Keratinocyte (primary cell): ENCODE results near the gene CBLB. TPM values are rescaled to one million over a fixed set of nuclear protein-coding genes. Genes with fewer than 3 reads are reported as not detected.

Experiments
- DNase-seq: peaks from one replicate; pipeline ENCODE4 v3.0.0-alpha.2; 2011; ENCODE audit warnings: low read depth, missing footprints, low spot score
- FAIRE-seq: peaks from 2 replicates; lab custom pipeline; 2011; peaks lifted over from hg19 to GRCh38; lab: Jason Lieb, UNC
- H2AFZ ChIP-seq: 2 replicates; pipeline ENCODE4 v1.6.0; 2012; ENCODE audit warnings: low read length, control low read depth, inconsistent platforms; ENCODE audit not compliant: control insufficient read depth
- H3K27ac ChIP-seq: 2 replicates; pipeline ENCODE4 v1.5.1; 2011; ENCODE audit warnings: low read length; ENCODE audit not compliant: control insufficient read depth, insufficient read depth
- H3K27me3 ChIP-seq: 3 replicates; pipeline ENCODE4 v1.6.0; 2011; ENCODE audit warnings: low read length; ENCODE audit not compliant: control insufficient read depth, insufficient read depth; ENCODE audit errors: extremely low read depth
- H3K36me3 ChIP-seq, 2 experiments: 2 replicates in 1 of 2; 3 replicates in 1 of 2; pipeline ENCODE4 v1.5.1; 2011; ENCODE audit warnings: low read length in 2 of 2, mild to moderate bottlenecking in 1 of 2; ENCODE audit not compliant: control insufficient read depth in 2 of 2, insufficient read depth in 2 of 2; ENCODE audit errors: extremely low read depth in 1 of 2
- H3K4me1 ChIP-seq: 3 replicates; pipeline ENCODE4 v1.5.1; 2011; ENCODE audit warnings: low read length; ENCODE audit not compliant: control insufficient read depth, insufficient read depth; ENCODE audit errors: extremely low read depth
- H3K4me2 ChIP-seq: 3 replicates; pipeline ENCODE4 v1.6.0; 2011; ENCODE audit warnings: low read depth, low read length; ENCODE audit not compliant: control insufficient read depth, insufficient read depth; ENCODE audit errors: extremely low read depth
- H3K4me3 ChIP-seq, 3 experiments: fragments of 200-600 bp in 1 of 3; sonication (generic) in 1 of 3; 2 replicates in 2 of 3; 3 replicates in 1 of 3; pipeline ENCODE4 v1.5.1; 2011 to 2016; ENCODE audit warnings: low read length in 3 of 3, mild to moderate bottlenecking in 3 of 3, control low read depth in 2 of 3, inconsistent platforms in 1 of 3, low read depth in 1 of 3, mixed read lengths in 1 of 3, mixed run types in 1 of 3, moderate library complexity in 1 of 3; ENCODE audit not compliant: control insufficient read depth in 2 of 3, insufficient read depth in 2 of 3; ENCODE audit errors: extremely low read depth in 1 of 3
- H3K79me2 ChIP-seq: 2 replicates; pipeline ENCODE4 v1.6.0; 2012; ENCODE audit warnings: low read length; ENCODE audit not compliant: control insufficient read depth, insufficient read depth
- H3K9ac ChIP-seq: 3 replicates; pipeline ENCODE4 v1.6.0; 2011; ENCODE audit warnings: low read length; ENCODE audit not compliant: control insufficient read depth, insufficient read depth; ENCODE audit errors: extremely low read depth
- H3K9me1 ChIP-seq: 3 replicates; pipeline ENCODE4 v1.6.0; 2011; ENCODE audit warnings: low read length; ENCODE audit not compliant: control insufficient read depth, insufficient read depth; ENCODE audit errors: extremely low read depth
- H3K9me3 ChIP-seq: 2 replicates; pipeline ENCODE4 v1.5.1; 2012; ENCODE audit warnings: low read depth, low read length; ENCODE audit not compliant: control insufficient read depth
- H4K20me1 ChIP-seq: 3 replicates; pipeline ENCODE4 v1.6.0; 2011; ENCODE audit warnings: low read length; ENCODE audit not compliant: control insufficient read depth, insufficient read depth; ENCODE audit errors: extremely low read depth
- EZH2 ChIP-seq: IDR thresholded peaks from one replicate; pipeline ENCODE4 v1.6.1; 2012; ENCODE audit warnings: inconsistent platforms, mild to moderate bottlenecking, low read length, moderate library complexity
- dilution Hi-C: fragments of 300-500 bp; cut with MboI; formaldehyde crosslinking; loops from one replicate; pipeline ENCODE4 v1.7.0; 2020; ENCODE audit warnings: low sequenced_read_pairs; ENCODE audit not compliant: extremely low pct_ligation_motif_present
- polyA plus RNA-seq, 5 experiments: library from polyadenylated mRNA; depleted of rRNA in 3 of 5; stranded (reverse) in 3 of 5; stranded (forward) in 1 of 5; unstranded in 1 of 5; fragments of >200 nt; gene quantifications; 1 replicate in 1 of 5; 2 replicates in 3 of 5; 3 replicates in 1 of 5; pipeline versions ENCODE4 v1.2.1 to v1.2.3, GENCODE V29; 2011 to 2012; ENCODE audit warnings: missing spikeins in 2 of 5, low read depth in 1 of 5, low replicate concordance in 1 of 5
- TF ChIP-seq, protein P1 (sequence below), 3 experiments: IDR thresholded peaks in 1 of 3; conservative IDR thresholded peaks in 1 of 3; optimal IDR thresholded peaks in 1 of 3; 2 replicates in 2 of 3; 3 replicates in 1 of 3; pipeline versions ENCODE3 to v1.5.1; 2011; ENCODE audit warnings: low read length in 3 of 3, mild to moderate bottlenecking in 3 of 3, moderate library complexity in 2 of 3, control low read depth in 1 of 3, inconsistent platforms in 1 of 3; ENCODE audit not compliant: insufficient read depth in 2 of 3; ENCODE audit errors: extremely low read depth in 1 of 3

Gene CBLB
- polyA plus RNA-seq, 1 donor (not counting 4 experiments of a cell fraction or from before 2014, with no cell fraction given): 13.6 TPM

DNA sequence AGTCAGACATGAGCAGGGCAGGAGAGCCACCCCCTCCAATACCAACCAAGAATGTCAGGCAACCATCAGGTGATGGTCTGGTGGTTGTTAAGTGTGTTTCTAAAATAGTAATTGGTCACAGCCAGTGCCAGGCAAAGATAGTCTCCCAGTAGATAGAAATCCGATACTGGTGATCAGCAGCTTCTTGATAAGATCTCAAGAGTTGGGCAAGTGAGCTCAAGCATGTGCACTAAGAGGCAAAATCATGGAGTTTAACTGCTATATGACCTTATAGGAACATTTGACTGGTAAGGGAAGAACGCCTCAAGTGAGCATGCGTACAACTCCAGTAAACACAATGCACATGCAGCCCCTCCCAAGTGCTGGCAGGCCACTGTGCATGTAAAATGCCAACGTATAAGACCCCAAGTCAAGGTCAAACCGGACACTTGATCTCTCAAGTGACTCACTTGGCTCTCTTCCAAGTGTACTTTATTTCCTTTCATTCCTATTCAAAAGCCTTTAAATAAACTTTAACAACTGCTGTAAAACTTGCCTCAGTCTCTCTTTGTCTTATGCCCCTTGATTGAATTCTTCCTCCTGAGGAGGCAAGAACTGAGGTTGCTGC is 36.0 kb upstream of the CBLB start:
- FAIRE-seq (peak; percentile 13), DNase-seq (no peak)
- dilution Hi-C loops: no loop called here
- no peak overlapping the region for H3K4me3 ChIP-seq
- H3K9ac ChIP-seq: no peak overlapping the region
- no peaks in the 10 kb centered on the region for H3K36me3 ChIP-seq
- no peaks in the 10 kb centered on the region for H3K79me2 ChIP-seq
- H3K9me1 ChIP-seq: no peaks in the 10 kb centered on the region
- H3K9me3 ChIP-seq: no peaks in the 10 kb centered on the region
- H3K4me1 ChIP-seq: no peaks in the 10 kb centered on the region
- no peak for TF ChIP-seq EZH2
- TF ChIP-seq, protein P1, sequence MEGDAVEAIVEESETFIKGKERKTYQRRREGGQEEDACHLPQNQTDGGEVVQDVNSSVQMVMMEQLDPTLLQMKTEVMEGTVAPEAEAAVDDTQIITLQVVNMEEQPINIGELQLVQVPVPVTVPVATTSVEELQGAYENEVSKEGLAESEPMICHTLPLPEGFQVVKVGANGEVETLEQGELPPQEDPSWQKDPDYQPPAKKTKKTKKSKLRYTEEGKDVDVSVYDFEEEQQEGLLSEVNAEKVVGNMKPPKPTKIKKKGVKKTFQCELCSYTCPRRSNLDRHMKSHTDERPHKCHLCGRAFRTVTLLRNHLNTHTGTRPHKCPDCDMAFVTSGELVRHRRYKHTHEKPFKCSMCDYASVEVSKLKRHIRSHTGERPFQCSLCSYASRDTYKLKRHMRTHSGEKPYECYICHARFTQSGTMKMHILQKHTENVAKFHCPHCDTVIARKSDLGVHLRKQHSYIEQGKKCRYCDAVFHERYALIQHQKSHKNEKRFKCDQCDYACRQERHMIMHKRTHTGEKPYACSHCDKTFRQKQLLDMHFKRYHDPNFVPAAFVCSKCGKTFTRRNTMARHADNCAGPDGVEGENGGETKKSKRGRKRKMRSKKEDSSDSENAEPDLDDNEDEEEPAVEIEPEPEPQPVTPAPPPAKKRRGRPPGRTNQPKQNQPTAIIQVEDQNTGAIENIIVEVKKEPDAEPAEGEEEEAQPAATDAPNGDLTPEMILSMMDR (optimal IDR thresholded peaks at IDR 0.05 in 1 of 3, IDR thresholded peaks at IDR 0.05 in 1 of 3, conservative IDR thresholded peaks at IDR 0.05 in 1 of 3; ENCODE audit: extremely low read depth in 1 of 3, insufficient read depth in 2 of 3, low read length in 3 of 3): no peak
- no peaks in the 10 kb centered on the region for H4K20me1 ChIP-seq
- no peak overlapping the region for H2AFZ ChIP-seq
- H3K4me2 ChIP-seq: no peak overlapping the region
- H3K27ac ChIP-seq: no peak overlapping the region
- H3K27me3 ChIP-seq: no peaks in the 10 kb centered on the region

GRCh38 chr3:105904251-105904650 is 35.4 kb upstream of the CBLB start:
- no peak for DNase-seq
- Histone ChIP-seq H3K9ac (no peak overlapping the region), H4K20me1 (no peaks in the 10 kb centered on the region), H3K4me3 (no peak overlapping the region), H2AFZ (no peak overlapping the region), H3K4me2 (no peak overlapping the region), H3K36me3 (no peaks in the 10 kb centered on the region), H3K27ac (no peak overlapping the region), H3K9me1 (no peaks in the 10 kb centered on the region), H3K4me1 (no peaks in the 10 kb centered on the region), H3K27me3 (no peaks in the 10 kb centered on the region), H3K79me2 (no peaks in the 10 kb centered on the region), H3K9me3 (no peaks in the 10 kb centered on the region)
- FAIRE-seq: no peak
- TF ChIP-seq, protein P1 (optimal IDR thresholded peaks at IDR 0.05 in 1 of 3, IDR thresholded peaks at IDR 0.05 in 1 of 3, conservative IDR thresholded peaks at IDR 0.05 in 1 of 3; ENCODE audit: extremely low read depth in 1 of 3, insufficient read depth in 2 of 3, low read length in 3 of 3): no peak
- no peak for TF ChIP-seq EZH2
- dilution Hi-C loops: no loop called here
